LNCaP clone FGC (cell line): ENCODE measurements around the gene DNAJC18.

Experiments
- DNase-seq: peaks from one replicate; pipeline ENCODE4 v3.0.0-alpha.2; 2011; ENCODE audit warnings: low read depth
- H3K4me3 ChIP-seq: 2 replicates; pipeline ENCODE4 v1.5.1; 2011; ENCODE audit warnings: mild to moderate bottlenecking, low read depth, low read length, control low read depth
- TF ChIP-seq, protein P1 (sequence below): IDR thresholded peaks from 2 replicates; pipeline ENCODE4 v1.5.1; 2012; ENCODE audit warnings: mild to moderate bottlenecking; ENCODE audit not compliant: control insufficient read depth, insufficient read depth; ENCODE audit errors: extremely low read depth

DNAJC18 gene

DNA sequence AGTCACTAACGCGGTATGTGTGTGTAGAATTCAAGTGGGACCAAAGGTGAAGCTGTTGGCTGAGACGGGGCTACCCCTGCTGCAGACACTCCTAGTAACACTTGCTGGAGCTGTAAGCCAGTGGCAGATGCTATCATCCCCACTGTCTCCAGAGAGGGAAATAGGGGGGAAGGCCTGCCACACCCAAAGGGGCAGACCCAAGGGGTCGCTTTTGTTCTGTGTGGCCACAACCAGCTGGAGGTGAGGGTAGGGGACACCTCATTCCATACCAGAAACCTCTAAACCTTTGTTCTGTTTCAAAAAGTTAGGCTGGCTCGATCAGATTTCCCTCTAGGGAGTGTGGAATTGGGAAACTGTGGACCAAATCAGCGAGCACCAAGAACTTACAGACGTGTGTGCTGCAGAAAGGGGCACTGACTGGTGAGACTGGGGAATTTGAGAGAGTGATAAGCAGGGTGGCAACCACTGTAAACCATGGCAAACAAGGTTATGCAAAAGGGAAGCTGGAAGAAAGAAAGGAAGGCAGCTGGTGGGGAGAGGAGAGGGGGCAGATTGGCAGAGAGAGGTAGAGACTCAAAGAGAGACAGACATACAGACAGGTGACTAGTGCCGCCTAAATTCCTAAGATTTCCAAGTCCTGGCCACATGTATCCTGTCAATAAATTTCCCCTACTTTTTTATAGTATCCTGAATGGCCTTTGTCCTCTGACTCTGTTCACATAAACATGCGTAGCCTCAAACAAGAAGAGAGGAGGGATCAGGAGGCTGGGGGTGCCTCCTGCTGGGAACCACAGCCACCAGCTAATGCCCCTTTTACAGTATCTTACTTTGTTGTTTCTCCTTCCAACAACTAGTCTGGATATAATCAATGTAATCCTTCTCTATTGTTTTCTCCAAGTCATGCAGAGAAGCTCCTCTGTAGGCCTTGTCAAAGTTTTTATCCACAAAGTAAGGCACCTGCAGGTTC lies 19.8 kb downstream of the DNAJC18 start:
- H3K4me3 ChIP-seq = no peak overlapping the region
- TF ChIP-seq, protein P1, sequence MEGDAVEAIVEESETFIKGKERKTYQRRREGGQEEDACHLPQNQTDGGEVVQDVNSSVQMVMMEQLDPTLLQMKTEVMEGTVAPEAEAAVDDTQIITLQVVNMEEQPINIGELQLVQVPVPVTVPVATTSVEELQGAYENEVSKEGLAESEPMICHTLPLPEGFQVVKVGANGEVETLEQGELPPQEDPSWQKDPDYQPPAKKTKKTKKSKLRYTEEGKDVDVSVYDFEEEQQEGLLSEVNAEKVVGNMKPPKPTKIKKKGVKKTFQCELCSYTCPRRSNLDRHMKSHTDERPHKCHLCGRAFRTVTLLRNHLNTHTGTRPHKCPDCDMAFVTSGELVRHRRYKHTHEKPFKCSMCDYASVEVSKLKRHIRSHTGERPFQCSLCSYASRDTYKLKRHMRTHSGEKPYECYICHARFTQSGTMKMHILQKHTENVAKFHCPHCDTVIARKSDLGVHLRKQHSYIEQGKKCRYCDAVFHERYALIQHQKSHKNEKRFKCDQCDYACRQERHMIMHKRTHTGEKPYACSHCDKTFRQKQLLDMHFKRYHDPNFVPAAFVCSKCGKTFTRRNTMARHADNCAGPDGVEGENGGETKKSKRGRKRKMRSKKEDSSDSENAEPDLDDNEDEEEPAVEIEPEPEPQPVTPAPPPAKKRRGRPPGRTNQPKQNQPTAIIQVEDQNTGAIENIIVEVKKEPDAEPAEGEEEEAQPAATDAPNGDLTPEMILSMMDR = no peak
- DNase-seq = no peak

DNA sequence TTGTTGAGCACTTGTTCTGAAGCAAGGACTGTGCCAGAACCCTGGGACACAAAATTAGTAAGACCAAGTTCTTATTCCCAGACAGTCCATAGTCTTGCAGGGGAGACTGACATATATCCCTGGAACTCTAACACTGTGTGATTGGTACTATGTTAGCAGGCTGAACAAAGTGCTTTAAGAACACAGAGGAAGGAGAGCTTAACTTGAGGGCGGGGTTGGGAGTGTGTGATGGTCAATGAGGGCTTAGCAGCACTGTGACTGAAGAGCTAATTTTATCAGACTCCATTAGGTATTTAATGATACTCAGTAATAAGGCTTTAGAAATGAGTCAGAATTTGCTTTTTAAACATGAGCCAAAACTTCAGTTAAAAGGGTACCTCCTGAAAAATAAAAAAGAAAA lies 20.5 kb downstream of the DNAJC18 start:
- TF ChIP-seq, protein P1 = no peak
- H3K4me3 ChIP-seq = no peak overlapping the region
- no peak for DNase-seq

DNA sequence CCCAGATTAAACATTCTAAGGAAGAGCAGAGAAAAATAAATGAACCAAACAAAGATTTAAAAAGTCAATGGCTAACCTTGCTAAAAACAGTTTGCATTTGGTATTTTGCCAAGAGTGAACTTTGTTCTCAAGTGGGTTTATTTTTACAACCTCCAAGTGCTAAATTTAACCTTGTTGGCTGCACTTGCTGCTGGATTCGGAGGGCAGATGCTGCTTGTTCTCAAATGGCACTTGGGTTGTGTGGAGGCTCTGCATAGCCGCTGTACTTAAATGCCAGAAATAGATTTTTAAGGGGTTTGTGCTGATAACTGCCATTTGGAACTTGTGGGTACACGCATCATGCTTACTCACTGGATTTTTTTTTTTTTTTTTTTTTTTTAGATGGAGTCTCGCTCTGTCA lies 22.1 kb downstream of the DNAJC18 start:
- no peak for DNase-seq
- TF ChIP-seq, protein P1 = no peak
- no peak overlapping the region for H3K4me3 ChIP-seq

DNA sequence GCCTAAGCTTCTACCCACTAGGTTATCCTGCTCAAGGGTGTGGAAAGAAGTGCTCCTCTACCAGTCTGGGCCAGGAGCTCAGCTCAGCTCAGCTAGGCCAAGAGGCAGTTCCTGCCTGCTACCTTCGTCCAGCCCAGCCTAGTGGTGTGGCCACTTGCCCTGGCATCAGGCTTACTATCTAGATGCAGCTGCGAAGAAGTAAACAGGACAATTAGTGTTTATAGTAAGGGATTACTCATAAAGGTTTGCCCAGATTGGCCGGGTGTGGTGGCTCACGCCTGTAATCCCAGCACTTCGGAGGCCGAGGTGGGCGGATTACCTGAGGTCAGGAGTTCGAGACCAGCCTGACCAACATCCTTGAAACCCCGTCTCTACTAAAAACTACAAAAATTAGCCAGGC lies 22.7 kb downstream of the DNAJC18 start:
- TF ChIP-seq, protein P1 = no peak
- no peak for DNase-seq
- H3K4me3 ChIP-seq = no peak overlapping the region

DNA sequence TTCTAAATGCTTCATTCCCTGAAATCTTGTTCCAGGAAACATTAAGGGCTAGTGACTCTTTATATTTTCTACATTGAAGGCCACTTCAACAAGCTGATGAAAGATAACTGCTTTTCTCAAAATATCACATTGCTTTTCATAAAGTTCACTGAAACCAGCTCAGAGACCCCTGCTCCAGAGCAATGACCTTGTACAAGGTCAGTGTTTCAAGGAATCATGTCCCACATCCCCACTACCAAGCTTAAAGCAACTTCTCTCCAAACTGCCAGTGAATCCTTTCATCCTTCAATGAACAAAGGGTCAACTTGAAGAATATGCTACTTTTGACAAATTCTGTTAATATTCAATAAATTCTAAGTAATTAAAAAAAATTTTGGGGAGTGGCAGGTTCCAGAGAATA lies 23.5 kb downstream of the DNAJC18 start:
- TF ChIP-seq, protein P1 = no peak
- no peak for DNase-seq
- H3K4me3 ChIP-seq = no peak overlapping the region

DNA sequence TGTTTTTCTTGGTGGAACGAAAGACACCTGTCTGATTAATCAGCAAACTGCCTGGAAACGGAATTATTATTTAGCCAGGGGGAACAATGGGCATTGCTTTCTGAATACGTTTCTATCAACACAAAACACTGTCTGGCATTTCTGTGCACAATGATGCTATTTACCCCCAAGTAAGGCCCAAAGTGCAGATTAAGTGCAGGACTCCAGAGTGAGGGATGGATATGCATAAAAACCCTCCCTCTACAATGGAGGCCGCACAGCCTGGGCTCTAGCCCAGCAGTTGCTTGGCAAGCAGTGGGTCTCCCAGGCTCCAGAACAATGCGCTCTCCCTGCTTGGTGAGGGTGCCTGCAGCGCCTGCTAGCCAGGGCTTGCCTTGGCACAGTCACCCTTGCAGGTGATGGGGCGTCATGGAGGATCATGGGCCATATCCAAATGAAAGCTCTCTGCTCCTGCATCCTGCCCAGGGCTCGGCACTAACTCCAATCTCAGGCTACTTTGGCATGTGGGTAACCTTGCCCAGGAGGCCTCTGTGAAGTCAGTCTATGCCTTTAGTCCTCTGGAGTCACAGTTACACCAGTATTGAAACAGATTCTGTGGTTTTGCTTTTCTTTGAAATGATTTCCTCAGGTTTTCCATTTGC lies 24.0 kb downstream of the DNAJC18 start:
- TF ChIP-seq, protein P1 = no peak
- no peak for DNase-seq
- no peak overlapping the region for H3K4me3 ChIP-seq
